Measurements from ENCODE around the gene SEC23B.
"Not testable (repeated sequence)": the region's sequence is repeated elsewhere in the genome, so short reads cannot be mapped to it uniquely, and the experiment has no call there.

SEC23B gene

GRCh38 chr20:18507218-18508191 lies at the start of gene SEC23B:
TSS of gene SEC23B (plus strand) at chr20:18507940. CDS start at chr20:18510836, 2,896 bp downstream.
- peak within 1 kb of the TSS; percentile 100 for H3K4me3 Mint-ChIP-seq
- H3K9me3 Mint-ChIP-seq = no peaks in the 10 kb centered on the region
- peaks cover 48% of the 10 kb centered on the region for H3K4me1 Mint-ChIP-seq (ENCODE audit: low read depth)
- H3K27me3 Mint-ChIP-seq = peaks cover under 1% of the 10 kb centered on the region
- peaks cover 31% of the 10 kb centered on the region for H3K36me3 Mint-ChIP-seq (ENCODE audit: low read depth)
- peak within 1 kb of the TSS; percentile 99 for H3K27ac Mint-ChIP-seq

GRCh38 chr20:18465536-18466200 lies 42.1 kb upstream of the SEC23B start:
- Mint-ChIP-seq H3K4me3 (peak overlapping the region; percentile 97), H3K36me3 (ENCODE audit: low read depth) (peaks cover 13% of the 10 kb centered on the region), H3K4me1 (ENCODE audit: low read depth) (peaks cover 33% of the 10 kb centered on the region), H3K9me3 (no peaks in the 10 kb centered on the region), H3K27me3 (no peaks in the 10 kb centered on the region), H3K27ac (no peak overlapping the region)

GRCh38 chr20:18466574-18466893 lies 41.2 kb upstream of the SEC23B start:
- Mint-ChIP-seq H3K4me3 (peak overlapping the region; percentile 97), H3K4me1 (ENCODE audit: low read depth) (peaks cover 33% of the 10 kb centered on the region), H3K9me3 (no peaks in the 10 kb centered on the region), H3K36me3 (ENCODE audit: low read depth) (peaks cover 17% of the 10 kb centered on the region), H3K27ac (peak overlapping the region; percentile 95), H3K27me3 (no peaks in the 10 kb centered on the region)

- peak within 1 kb of the TSS; percentile 95 for H3K27ac Mint-ChIP-seq
Measured at GRCh38 chr20:18466894-18467730, 40.6 kb upstream of the SEC23B start, which contains the start of the genes DZANK1 and POLR3F. TSS of gene DZANK1 (minus strand) at chr20:18467030. CDS start at chr20:18465358, 1,672 bp downstream. TSS of gene POLR3F (plus strand) at chr20:18467390. CDS start at chr20:18467507, 117 bp downstream.

GRCh38 chr20:18477218-18477617 lies 30.5 kb upstream of the SEC23B start:
- Mint-ChIP-seq H3K4me1 (ENCODE audit: low read depth) (no peaks in the 10 kb centered on the region), H3K27ac (no peak overlapping the region), H3K36me3 (ENCODE audit: low read depth) (peaks cover 50% of the 10 kb centered on the region), H3K9me3 (no peaks in the 10 kb centered on the region), H3K27me3 (no peaks in the 10 kb centered on the region), H3K4me3 (no peak overlapping the region)

More at GRCh38 chr20:18466894-18467730, 40.6 kb upstream of the SEC23B start, which contains the start of the genes DZANK1 and POLR3F:
- H3K4me3 Mint-ChIP-seq = peak within 1 kb of the TSS; percentile 97
- H3K4me1 Mint-ChIP-seq (ENCODE audit: low read depth) = peaks cover 33% of the 10 kb centered on the region
- no peaks in the 10 kb centered on the region for H3K27me3 Mint-ChIP-seq
- H3K9me3 Mint-ChIP-seq = no peaks in the 10 kb centered on the region
- peaks cover 18% of the 10 kb centered on the region for H3K36me3 Mint-ChIP-seq (ENCODE audit: low read depth)

GRCh38 chr20:18477821-18478220 lies 29.9 kb upstream of the SEC23B start:
- Mint-ChIP-seq H3K4me3 (no peak overlapping the region), H3K27ac (no peak overlapping the region), H3K36me3 (ENCODE audit: low read depth) (peaks cover 56% of the 10 kb centered on the region), H3K9me3 (no peaks in the 10 kb centered on the region), H3K4me1 (ENCODE audit: low read depth) (no peaks in the 10 kb centered on the region), H3K27me3 (no peaks in the 10 kb centered on the region)

- Mint-ChIP-seq H3K4me3 (no peak overlapping the region), H3K27ac (no peak overlapping the region), H3K9me3 (no peaks in the 10 kb centered on the region), H3K36me3 (ENCODE audit: low read depth) (peaks cover 58% of the 10 kb centered on the region), H3K4me1 (ENCODE audit: low read depth) (no peaks in the 10 kb centered on the region), H3K27me3 (no peaks in the 10 kb centered on the region)
Measured at GRCh38 chr20:18481596-18481995, 26.1 kb upstream of the SEC23B start.

GRCh38 chr20:18488301-18488700 lies 19.4 kb upstream of the SEC23B start:
- Mint-ChIP-seq H3K4me1 (ENCODE audit: low read depth) (no peaks in the 10 kb centered on the region), H3K36me3 (ENCODE audit: low read depth) (peaks cover 59% of the 10 kb centered on the region), H3K4me3 (no peak overlapping the region), H3K9me3 (no peaks in the 10 kb centered on the region), H3K27ac (no peak overlapping the region), H3K27me3 (no peaks in the 10 kb centered on the region)

- H3K9me3 Mint-ChIP-seq = no peaks in the 10 kb centered on the region
- H3K27me3 Mint-ChIP-seq = no peaks in the 10 kb centered on the region
- peak overlapping the region; percentile 49 for H3K27ac Mint-ChIP-seq
- peak overlapping the region; percentile 98 for H3K4me3 Mint-ChIP-seq
- peaks cover 11% of the 10 kb centered on the region for H3K36me3 Mint-ChIP-seq (ENCODE audit: low read depth)
- H3K4me1 Mint-ChIP-seq (ENCODE audit: low read depth) = peaks cover 16% of the 10 kb centered on the region
Measured at GRCh38 chr20:18496042-18496441, 11.7 kb upstream of the SEC23B start.

GRCh38 chr20:18496740-18497592 lies 10.8 kb upstream of the SEC23B start, which contains the start of gene RBBP9:
TSS of gene RBBP9 (minus strand) at chr20:18497225. CDS start at chr20:18497167, 58 bp downstream.
- no peaks in the 10 kb centered on the region for H3K9me3 Mint-ChIP-seq
- peak within 1 kb of the TSS; percentile 98 for H3K4me3 Mint-ChIP-seq
- H3K4me1 Mint-ChIP-seq (ENCODE audit: low read depth) = peaks cover 16% of the 10 kb centered on the region
- H3K27me3 Mint-ChIP-seq = peaks cover 3% of the 10 kb centered on the region
- H3K27ac Mint-ChIP-seq = peak within 1 kb of the TSS; percentile 88
- peaks cover 6% of the 10 kb centered on the region for H3K36me3 Mint-ChIP-seq (ENCODE audit: low read depth)

- Mint-ChIP-seq H3K4me1 (ENCODE audit: low read depth) (peaks cover 16% of the 10 kb centered on the region), H3K36me3 (ENCODE audit: low read depth) (peaks cover 6% of the 10 kb centered on the region), H3K27ac (peak overlapping the region; percentile 26), H3K9me3 (no peaks in the 10 kb centered on the region), H3K4me3 (peak overlapping the region; percentile 98), H3K27me3 (peaks cover 9% of the 10 kb centered on the region)
Measured at GRCh38 chr20:18497603-18498002, 10.1 kb upstream of the SEC23B start.

- not testable (repeated sequence) for H3K27ac Mint-ChIP-seq; H3K4me3 Mint-ChIP-seq; H3K36me3 Mint-ChIP-seq (ENCODE audit: low read depth); H3K27me3 Mint-ChIP-seq; H3K4me1 Mint-ChIP-seq (ENCODE audit: low read depth); H3K9me3 Mint-ChIP-seq
Measured at GRCh38 chr20:18501672-18502071, 6.1 kb upstream of the SEC23B start.

GRCh38 chr20:18504479-18505060 lies 3.2 kb upstream of the SEC23B start:
- Mint-ChIP-seq H3K27ac (no peak overlapping the region), H3K36me3 (ENCODE audit: low read depth) (peaks cover 7% of the 10 kb centered on the region), H3K27me3 (peaks cover 9% of the 10 kb centered on the region), H3K4me1 (ENCODE audit: low read depth) (peaks cover 28% of the 10 kb centered on the region), H3K9me3 (no peaks in the 10 kb centered on the region), H3K4me3 (no peak overlapping the region)
